Erythroblast (primary cell): ENCODE results near the gene PKDCC.

Experiments
- GATA1 ChIP-seq: IDR thresholded peaks from 2 replicates; pipeline ENCODE4 v1.6.1; 2011; ENCODE audit warnings: low read depth, mild to moderate bottlenecking, control low read depth, low read length, moderate library complexity
- POLR2A ChIP-seq: IDR thresholded peaks from 2 replicates; pipeline ENCODE4 v1.6.1; 2011; ENCODE audit warnings: mild to moderate bottlenecking, low read length

DNA sequence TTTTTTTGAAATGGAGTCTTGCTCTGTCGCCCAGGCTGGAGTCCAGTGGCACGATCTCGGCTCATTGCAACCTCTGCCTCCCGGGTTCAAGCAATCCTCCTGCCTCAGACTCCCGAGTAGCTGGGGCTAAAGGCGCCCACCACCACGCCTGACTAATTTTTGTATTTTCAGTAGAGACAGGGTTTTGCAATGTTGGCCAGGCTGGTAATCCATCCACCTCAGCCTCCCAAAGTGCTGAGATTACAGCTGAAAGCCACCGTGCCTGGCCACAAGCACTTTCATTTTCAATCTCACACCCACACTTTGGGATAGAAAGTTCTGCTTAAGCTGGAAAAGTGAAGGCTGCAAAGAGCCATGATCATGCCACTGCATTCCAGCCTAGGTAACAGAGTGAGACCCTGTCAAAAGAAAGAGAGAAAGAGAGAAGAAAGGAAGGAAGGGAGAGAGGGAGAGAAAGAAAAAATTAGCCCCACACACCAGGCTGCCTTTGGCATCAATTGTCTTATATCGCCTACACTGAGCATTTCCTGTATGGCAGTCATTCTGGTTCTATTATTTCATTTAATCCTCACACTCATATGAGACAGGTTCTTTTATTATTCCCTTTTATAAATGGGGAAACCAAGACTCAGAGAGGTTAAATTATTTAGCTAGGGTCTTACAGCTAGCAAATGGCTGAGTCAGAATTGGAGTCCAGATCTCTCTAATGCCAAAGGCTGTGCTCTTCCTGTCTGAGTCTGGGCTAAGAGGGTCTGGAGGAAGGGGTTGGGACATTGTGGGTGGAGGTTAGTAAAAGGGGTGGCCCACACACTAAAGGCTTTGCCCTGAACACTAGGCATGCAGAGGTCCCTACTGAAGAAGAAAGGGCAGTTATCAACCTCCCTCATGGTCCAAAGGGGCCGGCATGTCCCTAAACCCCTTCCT lies 37.9 kb upstream of the PKDCC start:
- TF ChIP-seq POLR2A (no peak), GATA1 (no peak)
